Measurements from ENCODE around the gene RABGAP1. TPM values are rescaled to one million over a fixed set of nuclear protein-coding genes. Genes with fewer than 3 reads are reported as not detected.

Gene RABGAP1
- polyA plus RNA-seq, 1 of the 3 experiments (the other 2 are of a cell fraction): 20.2 TPM

- Histone ChIP-seq H3K4me2 (no peak overlapping the region), H3K27me3 (ENCODE audit: insufficient read depth) (no peaks in the 10 kb centered on the region), H3F3A (replicated peaks; ENCODE audit: insufficient read depth) (no peaks in the 10 kb centered on the region), H3K9me3 (no peaks in the 10 kb centered on the region), H3K4me1 (ENCODE audit: control insufficient read depth in 1 of 2, insufficient read depth in 2 of 2, low read depth in 1 of 2, low read length in 1 of 2) (no peaks in the 10 kb centered on the region), H3K36me3 (replicated peaks in 1 of 2; ENCODE audit: control insufficient read depth in 1 of 2, insufficient read depth in 2 of 2, low read length in 1 of 2) (peaks cover 4 to 34% of the 10 kb centered on the region in 2 experiments), H3K9ac (no peak overlapping the region), H3K4me3 (ENCODE audit: low read depth in 2 of 2, low read length in 1 of 2) (no peak overlapping the region), H2AFZ (ENCODE audit: low read depth) (no peak overlapping the region), H4K20me1 (ENCODE audit: insufficient read depth) (no peaks in the 10 kb centered on the region), H3K79me2 (ENCODE audit: insufficient read depth) (peaks cover 66% of the 10 kb centered on the region), H3K27ac (ENCODE audit: low read depth in 2 of 2, low read length in 1 of 2) (no peak overlapping the region), H3K9me2 (no peaks in the 10 kb centered on the region)
- TF ChIP-seq CTCF (IDR thresholded peaks at IDR 0.05) (no peak), RFX5 (IDR thresholded peaks at IDR 0.05; ENCODE audit: low read length) (no peak)
- TF ChIP-seq, protein P1, sequence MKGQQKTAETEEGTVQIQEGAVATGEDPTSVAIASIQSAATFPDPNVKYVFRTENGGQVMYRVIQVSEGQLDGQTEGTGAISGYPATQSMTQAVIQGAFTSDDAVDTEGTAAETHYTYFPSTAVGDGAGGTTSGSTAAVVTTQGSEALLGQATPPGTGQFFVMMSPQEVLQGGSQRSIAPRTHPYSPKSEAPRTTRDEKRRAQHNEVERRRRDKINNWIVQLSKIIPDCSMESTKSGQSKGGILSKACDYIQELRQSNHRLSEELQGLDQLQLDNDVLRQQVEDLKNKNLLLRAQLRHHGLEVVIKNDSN (IDR thresholded peaks at IDR 0.05; ENCODE audit: borderline replicate concordance, low read depth): no peak
- DNase-seq: no peak
- 90% methylated on average over 7 of the region's 8 CpGs for WGBS (ENCODE audit: low lambda C conversion rate)
- POLR2A ChIA-PET: no interaction called here
- CTCF ChIA-PET: no interaction called here
Measured at GRCh38 chr9:122922713-122923112, 18.1 kb upstream of the RABGAP1 start.

DNA sequence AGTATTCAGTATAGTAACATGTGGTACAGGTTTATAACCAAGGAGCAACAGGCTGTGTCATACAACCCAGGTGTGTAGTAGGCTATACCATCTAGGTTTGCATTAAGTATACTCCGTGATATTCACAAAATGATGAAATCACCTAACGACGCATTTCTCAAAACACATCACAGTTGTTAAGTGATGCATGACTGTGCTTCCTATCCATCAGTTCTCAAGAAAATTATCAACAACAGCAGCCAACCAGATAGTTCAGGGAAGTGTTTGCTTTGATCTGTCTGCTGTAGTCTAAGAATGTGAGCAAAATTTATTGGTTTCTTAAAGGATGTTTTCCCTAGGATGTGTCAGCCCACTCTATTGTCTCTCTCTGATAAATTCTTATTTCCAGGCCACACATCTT, 16.9 kb upstream of the RABGAP1 start:
- H3K4me2 ChIP-seq: no peak overlapping the region
- no peak overlapping the region for H3K4me3 ChIP-seq (ENCODE audit: low read depth in 2 of 2, low read length in 1 of 2)
- peaks cover 78% of the 10 kb centered on the region for H3K79me2 ChIP-seq (ENCODE audit: insufficient read depth)
- no peaks in the 10 kb centered on the region for H3K9me2 ChIP-seq
- H2AFZ ChIP-seq (ENCODE audit: low read depth): no peak overlapping the region
- no peaks in the 10 kb centered on the region for H3K27me3 ChIP-seq (ENCODE audit: insufficient read depth)
- no peak for TF ChIP-seq FOSL2 (IDR thresholded peaks at IDR 0.05; ENCODE audit: borderline replicate concordance, low read depth)
- no peak for TF ChIP-seq CTCF (IDR thresholded peaks at IDR 0.05)
- TF ChIP-seq TEAD4 (IDR thresholded peaks at IDR 0.05; ENCODE audit: borderline replicate concordance, insufficient read depth): no peak
- no peak for TF ChIP-seq TCF12 (IDR thresholded peaks at IDR 0.05)
- TF ChIP-seq, protein P2, sequence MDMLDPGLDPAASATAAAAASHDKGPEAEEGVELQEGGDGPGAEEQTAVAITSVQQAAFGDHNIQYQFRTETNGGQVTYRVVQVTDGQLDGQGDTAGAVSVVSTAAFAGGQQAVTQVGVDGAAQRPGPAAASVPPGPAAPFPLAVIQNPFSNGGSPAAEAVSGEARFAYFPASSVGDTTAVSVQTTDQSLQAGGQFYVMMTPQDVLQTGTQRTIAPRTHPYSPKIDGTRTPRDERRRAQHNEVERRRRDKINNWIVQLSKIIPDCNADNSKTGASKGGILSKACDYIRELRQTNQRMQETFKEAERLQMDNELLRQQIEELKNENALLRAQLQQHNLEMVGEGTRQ (IDR thresholded peaks at IDR 0.05; ENCODE audit: borderline replicate concordance, low read depth, low read length): no peak
- no peak for TF ChIP-seq EP300 (IDR thresholded peaks at IDR 0.05; ENCODE audit: borderline replicate concordance in 1 of 2, low read depth in 1 of 2, low read length in 1 of 2)
- no peak for TF ChIP-seq RAD21 (IDR thresholded peaks at IDR 0.05; ENCODE audit: low read length)
- TF ChIP-seq MAX (IDR thresholded peaks at IDR 0.05; ENCODE audit: low read depth): no peak
- TF ChIP-seq GABPA (IDR thresholded peaks at IDR 0.05; ENCODE audit: low read depth): no peak
- TF ChIP-seq REST (IDR thresholded peaks at IDR 0.05; ENCODE audit: low read depth, low read length): no peak
- H3K4me1 ChIP-seq (ENCODE audit: control insufficient read depth in 1 of 2, insufficient read depth in 2 of 2, low read depth in 1 of 2, low read length in 1 of 2): no peaks in the 10 kb centered on the region
- H3K9ac ChIP-seq: no peak overlapping the region
- H3K27ac ChIP-seq (ENCODE audit: low read depth in 2 of 2, low read length in 1 of 2): no peak overlapping the region
- peaks cover 10 to 26% of the 10 kb centered on the region in 2 experiments for H3K36me3 ChIP-seq (replicated peaks in 1 of 2; ENCODE audit: control insufficient read depth in 1 of 2, insufficient read depth in 2 of 2, low read length in 1 of 2)
- ChIA-PET POLR2A (no interaction called here), CTCF (interaction anchor here (1.0 kb wide), 1 partner anchor 67 kb away, joined by 3 read pairs; no protein-coding TSS in a partner anchor)
- H4K20me1 ChIP-seq (ENCODE audit: insufficient read depth): no peaks in the 10 kb centered on the region
- no peaks in the 10 kb centered on the region for H3F3A ChIP-seq (replicated peaks; ENCODE audit: insufficient read depth)
- no peaks in the 10 kb centered on the region for H3K9me3 ChIP-seq
- 98% methylated on average over 3 of the region's 3 CpGs for WGBS (ENCODE audit: low lambda C conversion rate)
- no peak for DNase-seq
